BLaER1 (cell line): Measurements from ENCODE around the gene PARN.

ENCODE experiments used
- H3K27ac ChIP-seq: shearing (Covaris generic); formaldehyde crosslinking; 2 replicates; pipeline ENCODE4 v1.8.1; 2022
- H3K27me3 ChIP-seq: shearing (Covaris generic); formaldehyde crosslinking; 2 replicates; pipeline ENCODE4 v1.8.1; 2022
- H3K36me3 ChIP-seq: shearing (Covaris generic); formaldehyde crosslinking; 2 replicates; pipeline ENCODE4 v1.8.1; 2022
- H3K4me1 ChIP-seq: shearing (Covaris generic); formaldehyde crosslinking; 2 replicates; pipeline ENCODE4 v1.8.1; 2022
- H3K4me2 ChIP-seq: shearing (Covaris generic); formaldehyde crosslinking; 2 replicates; pipeline ENCODE4 v1.8.1; 2022
- H3K4me3 ChIP-seq: shearing (Covaris generic); formaldehyde crosslinking; 2 replicates; pipeline ENCODE4 v1.8.1; 2022
- H3K9ac ChIP-seq: shearing (Covaris generic); formaldehyde crosslinking; 2 replicates; pipeline ENCODE4 v1.8.1; 2022
- H3K9me3 ChIP-seq: shearing (Covaris generic); formaldehyde crosslinking; 2 replicates; pipeline ENCODE4 v1.8.1; 2022
- H4K20me1 ChIP-seq: shearing (Covaris generic); formaldehyde crosslinking; 2 replicates; pipeline ENCODE4 v1.8.1; 2022
- Cebpa-rat ChIP-seq: shearing (Covaris generic); IDR thresholded peaks from 2 replicates; pipeline ENCODE4 v1.8.1; 2022

The PARN gene

GRCh38 chr16:14502932-14503741 lies 126.9 kb downstream of the PARN start:
- H3K4me3 ChIP-seq, result no peak overlapping the region
- no peak overlapping the region for H3K4me2 ChIP-seq
- H4K20me1 ChIP-seq, result peaks cover 25% of the 10 kb centered on the region; the same call in 1 of the 2 replicates
- no peaks in the 10 kb centered on the region for H3K27me3 ChIP-seq
- no peak for TF ChIP-seq Cebpa-rat
- H3K9me3 ChIP-seq, result no peaks in the 10 kb centered on the region
- H3K27ac ChIP-seq, result no peak overlapping the region
- peaks cover 5% of the 10 kb centered on the region; the same call in 1 of the 2 replicates for H3K36me3 ChIP-seq
- H3K9ac ChIP-seq, result no peak overlapping the region
- H3K4me1 ChIP-seq, result peaks cover 15% of the 10 kb centered on the region

GRCh38 chr16:14502256-14502875 lies 127.7 kb downstream of the PARN start:
- 0 out of 2 replicates have a peak overlapping the region, but pooled peaks have one; percentile 43 for H3K4me2 ChIP-seq
- no peak overlapping the region for H3K27ac ChIP-seq
- no peak for TF ChIP-seq Cebpa-rat
- H3K4me3 ChIP-seq, result no peak overlapping the region
- no peak overlapping the region for H3K9ac ChIP-seq
- H4K20me1 ChIP-seq, result peaks cover 25% of the 10 kb centered on the region; the same call in 1 of the 2 replicates
- H3K9me3 ChIP-seq, result no peaks in the 10 kb centered on the region
- peaks cover 8% of the 10 kb centered on the region; the same call in 1 of the 2 replicates for H3K36me3 ChIP-seq
- peaks cover 15% of the 10 kb centered on the region for H3K4me1 ChIP-seq
- no peaks in the 10 kb centered on the region for H3K27me3 ChIP-seq

GRCh38 chr16:14501331-14502255 lies 128.5 kb downstream of the PARN start:
- peak overlapping the region; percentile 43 for H3K4me2 ChIP-seq
- H3K9ac ChIP-seq, result no peak overlapping the region
- no peak for TF ChIP-seq Cebpa-rat
- H3K27me3 ChIP-seq, result no peaks in the 10 kb centered on the region
- no peak overlapping the region for H3K4me3 ChIP-seq
- peaks cover 15% of the 10 kb centered on the region for H3K4me1 ChIP-seq
- H4K20me1 ChIP-seq, result peaks cover 30% of the 10 kb centered on the region; the same call in 1 of the 2 replicates
- H3K9me3 ChIP-seq, result no peaks in the 10 kb centered on the region
- H3K36me3 ChIP-seq, result peaks cover 8% of the 10 kb centered on the region; the same call in 1 of the 2 replicates
- H3K27ac ChIP-seq, result no peak overlapping the region

- no peaks in the 10 kb centered on the region for H3K27me3 ChIP-seq
- H4K20me1 ChIP-seq, result peaks cover 35% of the 10 kb centered on the region; the same call in 1 of the 2 replicates
- H3K4me1 ChIP-seq, result peaks cover 15% of the 10 kb centered on the region
- H3K4me2 ChIP-seq, result no peak overlapping the region
- H3K9me3 ChIP-seq, result no peaks in the 10 kb centered on the region
- H3K9ac ChIP-seq, result no peak overlapping the region
- TF ChIP-seq Cebpa-rat, result no peak
- H3K4me3 ChIP-seq, result no peak overlapping the region
- peaks cover 8% of the 10 kb centered on the region; the same call in 1 of the 2 replicates for H3K36me3 ChIP-seq
- no peak overlapping the region for H3K27ac ChIP-seq
These were observed 129.3 kb downstream of the PARN start for GRCh38 chr16:14500791-14501190.

GRCh38 chr16:14499110-14499509 lies 130.9 kb downstream of the PARN start:
- Histone ChIP-seq H3K9ac (no peak overlapping the region), H3K9me3 (no peaks in the 10 kb centered on the region), H3K27me3 (no peaks in the 10 kb centered on the region), H3K4me3 (no peak overlapping the region), H3K27ac (no peak overlapping the region), H3K4me2 (no peak overlapping the region), H3K4me1 (peaks cover 15% of the 10 kb centered on the region), H4K20me1 (peaks cover 44% of the 10 kb centered on the region; the same call in 1 of the 2 replicates), H3K36me3 (peaks cover 22% of the 10 kb centered on the region; the same call in 1 of the 2 replicates)
- no peak for TF ChIP-seq Cebpa-rat

- Histone ChIP-seq H3K4me3 (no peak overlapping the region), H4K20me1 (peaks cover 52% of the 10 kb centered on the region), H3K36me3 (peaks cover 22% of the 10 kb centered on the region; the same call in 1 of the 2 replicates), H3K4me1 (peaks cover 26% of the 10 kb centered on the region), H3K27ac (no peak overlapping the region), H3K9me3 (no peaks in the 10 kb centered on the region), H3K27me3 (no peaks in the 10 kb centered on the region), H3K9ac (no peak overlapping the region), H3K4me2 (no peak overlapping the region)
- TF ChIP-seq Cebpa-rat, result no peak
These were observed 132.6 kb downstream of the PARN start for GRCh38 chr16:14497245-14498082.

GRCh38 chr16:14496786-14497185 lies 133.3 kb downstream of the PARN start:
- peaks cover 28% of the 10 kb centered on the region for H3K4me1 ChIP-seq
- H3K9ac ChIP-seq, result no peak overlapping the region
- H3K27me3 ChIP-seq, result no peaks in the 10 kb centered on the region
- H3K27ac ChIP-seq, result no peak overlapping the region
- H3K36me3 ChIP-seq, result peaks cover 22% of the 10 kb centered on the region; the same call in 1 of the 2 replicates
- H3K9me3 ChIP-seq, result no peaks in the 10 kb centered on the region
- H3K4me3 ChIP-seq, result no peak overlapping the region
- no peak for TF ChIP-seq Cebpa-rat
- peaks cover 54% of the 10 kb centered on the region for H4K20me1 ChIP-seq
- H3K4me2 ChIP-seq, result no peak overlapping the region

GRCh38 chr16:14496047-14496770 lies 133.9 kb downstream of the PARN start:
- H3K9me3 ChIP-seq, result no peaks in the 10 kb centered on the region
- H3K36me3 ChIP-seq, result peaks cover 22% of the 10 kb centered on the region; the same call in 1 of the 2 replicates
- H3K4me2 ChIP-seq, result no peak overlapping the region
- H3K27me3 ChIP-seq, result no peaks in the 10 kb centered on the region
- no peak overlapping the region for H3K9ac ChIP-seq
- TF ChIP-seq Cebpa-rat, result no peak
- no peak overlapping the region for H3K4me3 ChIP-seq
- H4K20me1 ChIP-seq, result peaks cover 55% of the 10 kb centered on the region
- H3K27ac ChIP-seq, result no peak overlapping the region
- peaks cover 26% of the 10 kb centered on the region for H3K4me1 ChIP-seq
